T-helper 2 cell (primary cell): ENCODE measurements around the gene MET.

Source experiments
- DNase-seq, 5 experiments: peaks; one replicate each; pipeline versions ENCODE4 v3.0.0 to v3.0.0-alpha.2; 2012 to 2022

MET gene

DNA sequence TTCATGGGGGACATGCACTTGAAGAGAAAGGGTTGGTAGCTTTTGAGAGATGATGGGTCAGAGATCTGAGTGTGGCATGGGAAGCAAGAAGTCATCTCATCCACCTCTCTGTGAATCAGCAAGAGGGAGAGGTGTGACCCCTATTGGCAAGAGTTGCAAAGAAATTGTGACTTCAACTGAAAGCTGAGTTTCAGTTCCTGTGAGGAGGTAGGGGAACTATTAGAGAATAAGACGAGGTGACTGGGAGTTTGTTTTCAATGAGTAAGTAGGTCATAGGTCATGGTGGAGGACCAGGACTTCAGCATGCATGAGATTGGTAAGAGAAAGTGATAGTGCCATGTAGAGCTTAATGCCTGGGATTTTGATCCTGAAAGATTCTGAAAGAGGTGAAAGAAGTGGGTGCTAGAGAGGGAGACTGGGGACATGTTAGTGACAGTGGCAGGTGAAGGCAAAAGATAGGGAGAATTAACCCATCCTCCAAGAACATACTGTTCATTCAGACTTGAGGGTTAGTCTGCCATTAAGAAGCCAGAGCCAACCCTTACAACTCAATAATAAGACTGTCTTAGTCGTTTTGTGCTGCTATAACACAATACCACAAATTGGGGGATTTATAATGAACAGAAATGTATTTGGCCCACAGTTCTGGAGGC lies 114.9 kb downstream of the MET start:
- DNase-seq, result peak in 1 of 5 experiments; percentile 60

DNA sequence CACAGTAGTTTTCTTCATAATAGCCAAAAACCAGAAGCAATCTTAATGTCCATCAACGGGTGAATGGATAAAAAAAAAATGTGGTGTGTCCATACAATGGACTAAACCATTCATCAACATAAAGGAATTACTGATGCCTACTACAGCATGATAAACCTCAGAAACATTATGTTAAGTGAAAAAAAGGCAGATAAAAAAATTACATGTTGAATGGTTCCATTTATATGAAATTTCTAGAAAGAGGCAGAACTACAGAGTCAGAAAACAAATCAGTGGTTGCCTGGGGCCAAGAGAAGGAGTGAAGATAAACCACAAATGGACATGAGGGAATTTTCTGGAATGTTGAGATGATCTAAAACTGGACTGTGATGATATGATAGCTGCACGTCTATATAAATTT lies 115.9 kb downstream of the MET start:
- DNase-seq, result no peak

DNA sequence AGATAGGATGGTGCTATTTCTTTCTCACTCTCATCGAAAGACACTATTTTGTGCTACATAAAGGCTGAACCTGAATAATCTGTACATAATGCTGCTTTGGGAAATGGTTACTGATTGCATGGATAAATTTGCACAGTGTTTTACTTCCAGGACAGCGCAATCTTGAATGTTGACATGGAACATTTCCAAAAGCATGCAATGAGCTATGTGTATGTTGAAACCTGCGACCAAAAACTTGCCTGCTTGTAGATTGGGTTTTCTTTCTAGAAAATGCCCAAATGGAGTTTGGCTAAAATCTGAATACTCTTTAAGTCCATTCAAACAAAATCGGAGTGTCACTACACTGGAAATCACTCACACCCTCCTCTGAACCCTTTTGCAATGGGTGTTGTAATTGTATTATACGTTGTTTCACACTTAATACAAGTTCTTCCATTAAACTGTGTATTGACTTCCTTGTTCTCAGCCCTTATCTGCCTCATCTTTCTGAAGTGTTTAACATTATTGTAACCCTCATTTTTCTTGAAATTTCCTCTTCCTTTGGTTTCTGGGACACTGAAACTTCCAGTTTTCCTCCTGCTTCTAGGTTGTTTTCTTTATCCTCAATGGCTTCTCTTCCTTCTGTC lies 116.7 kb downstream of the MET start:
- DNase-seq, result no peak

DNA sequence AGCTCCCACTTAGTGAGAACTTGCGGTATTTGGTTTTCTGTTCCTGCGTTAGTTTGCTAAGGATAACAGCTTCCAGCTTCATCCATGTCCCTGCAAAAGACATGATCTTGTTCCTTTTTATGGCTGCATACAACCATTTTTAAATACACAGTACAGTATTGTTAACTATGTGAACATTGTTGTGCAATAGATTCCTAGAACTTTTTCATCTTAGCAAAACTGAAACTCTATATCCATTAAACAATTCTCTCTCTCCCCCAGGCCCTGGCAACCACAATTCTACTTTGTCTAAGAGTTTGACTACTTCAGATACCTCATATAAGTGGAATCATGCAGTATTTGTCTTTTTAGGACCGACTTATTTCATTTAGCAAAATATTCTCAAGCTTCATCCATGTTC lies 118.0 kb downstream of the MET start:
- no peak for DNase-seq

DNA sequence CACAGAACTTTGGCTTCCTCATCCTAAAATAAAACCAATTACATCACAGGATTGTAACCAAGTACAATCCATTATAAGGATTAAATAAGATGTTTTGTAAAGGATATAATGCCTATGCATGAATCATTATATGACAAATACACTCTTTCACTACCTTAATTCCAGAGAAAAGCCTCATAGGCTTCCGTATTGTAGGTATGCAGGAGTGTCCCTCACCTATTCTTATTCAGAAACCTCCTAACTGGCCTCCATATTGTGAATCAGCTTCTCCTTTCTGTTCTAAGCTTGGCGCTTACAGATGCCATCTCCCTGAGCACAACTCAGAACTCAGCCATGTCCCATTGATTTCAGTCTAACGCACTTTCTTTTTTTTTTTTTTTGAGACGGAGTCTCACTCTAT lies 120.8 kb downstream of the MET start:
- DNase-seq, result no peak

DNA sequence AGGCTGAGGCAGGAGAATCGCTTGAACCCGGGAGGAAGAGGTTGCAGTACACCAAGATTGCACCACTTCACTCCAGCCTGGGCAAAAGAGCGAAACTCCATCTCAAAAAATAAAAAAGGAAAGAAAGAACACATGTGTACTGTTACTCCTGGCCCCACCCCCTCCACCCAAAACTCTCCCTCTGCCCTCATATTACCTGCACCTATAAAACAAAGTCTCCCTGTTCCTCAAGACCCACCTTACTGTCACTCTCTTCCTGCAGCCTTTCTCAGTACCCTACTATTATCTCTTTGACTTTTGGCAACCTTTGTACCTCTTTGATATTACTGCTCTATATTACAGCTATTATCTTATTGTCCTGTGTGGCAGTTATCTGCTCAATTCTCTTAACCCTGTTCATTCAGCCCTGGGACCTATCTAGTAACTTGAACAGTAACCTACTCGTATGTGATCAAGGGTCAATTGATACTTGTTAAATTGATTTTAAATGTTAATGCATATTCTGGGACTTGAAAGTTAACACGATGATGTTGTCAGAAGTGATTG lies 121.9 kb downstream of the MET start:
- DNase-seq, result no peak

DNA sequence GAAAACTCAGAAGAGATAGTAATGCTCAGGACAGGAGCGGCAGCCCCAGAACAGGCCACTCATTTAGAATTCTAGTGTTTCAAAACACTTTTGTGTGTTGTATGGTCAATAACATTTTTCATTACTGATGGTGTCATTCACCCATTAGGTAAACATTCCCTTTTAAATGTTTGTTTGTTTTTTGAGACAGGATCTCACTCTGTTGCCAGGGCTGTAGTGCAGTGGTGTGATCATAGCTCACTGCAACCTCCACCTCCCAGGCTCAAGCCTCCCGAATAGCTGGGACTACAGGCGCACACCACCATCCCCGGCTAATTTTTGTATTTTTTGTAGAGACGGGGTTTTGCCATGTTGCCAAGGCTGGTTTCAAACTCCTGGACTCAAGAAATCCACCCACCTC lies 124.5 kb downstream of the MET start:
- DNase-seq, result no peak

DNA sequence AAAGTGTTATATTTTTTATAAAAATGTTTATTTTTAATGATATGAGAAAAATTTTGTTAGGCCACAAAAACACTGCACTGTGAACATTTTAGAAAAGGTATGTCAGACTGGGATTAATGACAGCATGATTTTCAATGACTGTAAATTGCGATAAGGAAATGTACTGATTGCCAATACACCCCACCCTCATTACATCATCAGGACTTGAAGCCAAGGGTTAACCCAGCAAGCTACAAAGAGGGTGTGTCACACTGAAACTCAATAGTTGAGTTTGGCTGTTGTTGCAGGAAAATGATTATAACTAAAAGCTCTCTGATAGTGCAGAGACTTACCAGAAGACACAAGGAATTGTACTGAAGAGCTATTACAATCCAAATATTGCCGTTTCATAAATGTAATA lies 125.6 kb downstream of the MET start:
- no peak for DNase-seq

DNA sequence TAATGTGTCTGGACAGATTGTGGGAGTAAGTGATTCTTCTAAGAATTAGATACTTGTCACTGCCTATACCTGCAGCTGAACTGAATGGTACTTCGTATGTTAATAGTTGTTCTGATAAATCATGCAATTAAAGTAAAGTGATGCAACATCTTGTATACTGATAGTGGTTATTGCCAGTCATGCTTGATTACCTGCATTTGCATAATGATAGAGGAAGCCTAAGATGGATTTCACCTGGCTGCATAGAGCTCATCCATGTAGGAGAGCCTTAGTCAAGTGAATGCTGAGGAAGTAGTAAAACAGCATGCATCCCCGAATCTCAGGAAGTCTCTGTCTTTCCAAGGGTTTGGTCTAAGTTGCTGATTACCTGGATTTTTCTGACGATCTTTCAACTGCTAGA lies 126.2 kb downstream of the MET start:
- no peak for DNase-seq

DNA sequence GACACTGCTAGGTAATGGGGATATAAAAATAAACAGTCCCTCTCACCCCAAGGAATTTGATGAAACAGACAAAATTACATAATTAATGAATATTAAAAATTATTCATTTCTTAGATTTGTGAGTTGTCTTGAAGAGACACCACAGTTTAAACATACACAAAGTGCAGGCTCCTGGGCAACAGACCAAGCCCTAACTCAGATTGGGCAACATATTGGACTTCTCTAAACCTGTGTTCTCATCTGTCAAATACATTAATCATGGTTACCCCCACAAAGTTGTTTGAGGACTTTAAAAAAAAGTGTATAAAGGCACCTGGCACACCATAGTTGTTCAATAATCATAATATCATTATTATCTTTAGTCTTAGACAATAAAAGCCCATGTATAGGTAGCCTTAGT lies 127.9 kb downstream of the MET start:
- no peak for DNase-seq

DNA sequence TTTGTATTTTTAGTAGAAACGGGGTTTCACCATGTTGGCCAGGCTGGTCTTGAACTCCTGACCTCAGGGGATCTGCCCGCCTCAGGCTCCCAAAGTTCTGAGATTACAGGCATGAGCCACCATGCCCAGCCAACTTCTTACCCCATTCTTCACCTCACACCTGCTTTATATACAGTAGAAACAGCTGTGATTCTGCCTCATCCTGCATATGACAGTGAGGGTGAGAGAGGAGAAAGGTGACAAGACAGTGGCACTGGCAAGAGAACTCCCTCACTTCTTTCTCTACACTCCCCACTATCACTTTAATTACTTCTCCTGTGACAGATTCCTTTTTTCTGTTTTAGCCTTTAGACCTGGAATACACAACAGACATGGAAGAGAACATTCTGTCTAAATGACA lies 128.6 kb downstream of the MET start:
- DNase-seq, result no peak

DNA sequence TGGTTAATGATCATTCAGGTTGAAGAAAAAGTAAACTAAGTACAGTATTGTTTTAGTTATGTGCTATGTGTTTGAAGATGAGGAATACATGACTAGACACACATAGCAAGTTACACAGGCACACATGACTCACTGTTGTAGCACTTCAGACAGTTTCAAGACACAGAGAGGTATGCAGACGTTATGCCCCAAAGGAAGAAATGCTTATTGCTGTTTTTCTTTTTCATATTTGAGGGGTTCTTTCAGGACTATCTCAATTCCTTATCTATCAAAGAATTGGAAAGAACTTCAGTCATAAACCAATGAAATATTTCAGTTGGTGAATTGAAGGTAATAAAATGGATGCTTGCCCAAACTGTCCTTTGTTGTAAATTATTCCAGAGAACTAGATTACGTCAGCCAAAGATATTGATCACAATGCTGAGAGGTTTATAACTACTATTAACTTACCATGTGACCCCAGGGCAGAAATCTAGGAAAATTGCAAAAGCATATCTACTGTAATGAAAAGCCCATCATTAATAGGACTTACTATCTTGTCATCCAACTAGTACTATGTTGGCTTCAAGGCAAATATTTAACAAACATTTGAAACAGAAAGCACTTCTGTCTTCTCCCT lies 129.2 kb downstream of the MET start:
- peak in 1 of 5 experiments; percentile 3 for DNase-seq

DNA sequence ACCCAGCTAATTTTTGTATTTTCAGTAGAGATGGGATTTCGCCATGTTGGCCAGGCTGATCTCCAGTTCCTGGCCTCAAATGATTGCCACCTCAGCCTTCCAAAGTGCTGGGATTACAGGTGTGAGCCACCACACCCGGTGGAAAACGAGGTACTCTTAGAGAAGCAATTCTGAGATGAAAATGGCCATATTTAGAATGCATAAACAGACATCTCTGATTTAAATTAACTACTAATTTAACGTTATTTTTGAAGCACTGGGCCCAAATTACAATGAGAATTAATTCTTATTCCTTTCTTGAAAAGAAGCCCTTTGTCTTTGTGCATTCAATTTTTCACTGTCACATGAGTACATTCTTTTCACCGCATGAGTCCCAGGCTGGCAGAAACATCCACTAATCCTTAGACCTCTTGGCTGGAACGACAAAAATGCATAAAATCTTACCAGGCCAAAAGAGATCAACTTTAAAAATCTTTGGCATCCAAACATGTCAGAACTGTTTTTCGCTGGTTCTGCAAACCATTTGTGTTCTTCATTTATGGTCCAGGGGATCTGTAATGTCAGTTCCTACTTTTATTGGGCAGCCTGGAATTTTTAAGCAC lies 130.2 kb downstream of the MET start:
- no peak for DNase-seq

DNA sequence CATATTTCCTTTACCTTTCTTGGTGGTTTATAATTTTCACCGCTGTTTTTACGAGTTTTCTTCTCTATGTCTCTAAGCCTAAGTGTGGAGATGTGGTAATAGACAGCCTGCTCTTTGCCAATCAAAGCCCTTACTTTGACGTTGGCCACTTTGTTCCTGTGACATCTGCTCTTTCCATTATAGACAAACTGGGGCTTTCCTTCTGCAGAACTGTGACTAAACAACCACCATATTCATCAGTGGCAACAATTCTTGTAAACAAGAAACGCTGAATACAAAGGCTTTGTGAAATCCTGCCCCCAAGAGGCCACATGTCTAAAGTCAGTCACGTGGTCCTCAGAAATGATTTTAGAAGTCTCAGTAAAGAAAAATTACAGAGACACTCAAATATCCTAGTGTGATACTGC lies 130.8 kb downstream of the MET start:
- DNase-seq, result peak in 1 of 5 experiments; percentile 78

DNA sequence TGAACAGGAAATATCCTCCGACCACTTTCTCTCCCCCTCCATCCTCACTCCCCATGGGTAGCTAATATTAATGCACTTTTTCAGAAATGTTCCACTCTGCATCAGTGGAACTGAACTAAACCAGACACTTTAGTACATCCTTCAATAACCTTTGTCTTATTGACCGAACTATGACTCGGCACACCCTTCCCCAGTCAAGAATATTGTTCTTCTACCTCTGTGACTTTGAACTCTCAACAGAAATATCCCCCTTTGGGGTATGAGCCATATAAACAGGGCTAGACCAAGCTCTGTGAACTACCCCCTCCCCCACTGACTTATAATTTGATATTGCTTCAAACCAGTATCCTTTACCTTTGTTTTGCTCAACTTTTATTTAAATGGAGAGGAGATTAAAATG lies 132.5 kb downstream of the MET start:
- DNase-seq, result no peak

DNA sequence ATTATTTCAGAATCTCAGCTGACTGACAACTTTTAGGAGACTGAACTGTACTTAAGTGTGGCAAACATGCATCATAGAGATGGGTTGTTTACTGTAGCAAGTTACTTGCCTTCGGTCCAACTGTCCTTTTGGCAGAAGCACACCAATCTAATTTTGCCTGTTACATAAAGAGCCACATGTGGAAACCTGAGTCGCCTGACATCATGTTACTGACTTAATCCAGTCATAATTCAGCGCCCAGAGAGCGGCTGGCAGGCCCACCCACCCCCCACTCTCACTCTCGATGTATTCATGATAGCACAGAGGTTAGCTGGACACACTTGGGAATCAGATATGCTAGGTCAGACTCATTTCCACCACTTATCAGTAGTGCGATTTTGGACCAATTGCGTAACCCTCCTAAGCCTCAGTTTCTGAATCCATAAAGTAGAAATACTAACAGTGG lies 133.1 kb downstream of the MET start:
- DNase-seq, result no peak

DNA sequence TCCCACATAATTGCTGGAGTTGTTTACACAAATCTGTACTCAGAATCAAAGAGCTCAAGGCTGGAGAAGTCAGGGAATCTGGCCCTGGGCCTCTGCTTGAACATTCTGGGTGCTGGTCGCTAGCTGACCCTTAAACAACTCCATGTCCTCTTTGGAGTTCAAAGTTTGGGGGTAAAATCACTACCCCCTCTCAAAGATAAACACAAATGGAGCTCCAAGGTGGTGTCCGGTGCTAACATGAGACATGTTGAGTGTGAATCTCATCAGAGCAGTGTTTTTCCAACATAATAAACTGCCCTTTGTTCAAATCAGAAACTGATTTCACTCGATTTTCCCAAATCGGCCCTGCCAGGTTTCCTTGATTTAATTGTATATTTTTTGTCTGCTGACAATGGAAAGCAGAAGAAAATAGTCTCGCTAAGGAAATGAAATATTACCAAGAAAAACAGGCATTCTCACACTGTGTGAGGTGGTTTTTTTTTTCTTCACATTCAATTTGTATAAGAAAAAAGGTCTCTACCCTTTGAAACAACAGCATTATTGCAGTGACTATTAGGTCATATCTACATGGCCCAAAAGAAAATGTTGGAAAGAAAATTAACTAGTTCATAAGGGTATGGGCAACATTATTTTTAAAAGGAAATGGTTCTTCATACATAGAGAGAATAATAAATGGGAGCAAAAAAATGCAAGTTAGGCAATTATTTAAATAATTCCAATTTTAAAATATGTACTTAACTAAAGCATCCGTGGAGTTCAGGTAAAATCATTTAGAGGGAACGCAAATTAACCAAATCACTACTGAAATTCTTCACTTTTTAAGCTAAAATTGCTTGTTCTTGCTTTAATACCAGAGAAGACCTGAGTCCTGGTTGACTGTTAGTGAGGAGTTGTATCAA lies 134.3 kb downstream of the MET start:
- no peak for DNase-seq

DNA sequence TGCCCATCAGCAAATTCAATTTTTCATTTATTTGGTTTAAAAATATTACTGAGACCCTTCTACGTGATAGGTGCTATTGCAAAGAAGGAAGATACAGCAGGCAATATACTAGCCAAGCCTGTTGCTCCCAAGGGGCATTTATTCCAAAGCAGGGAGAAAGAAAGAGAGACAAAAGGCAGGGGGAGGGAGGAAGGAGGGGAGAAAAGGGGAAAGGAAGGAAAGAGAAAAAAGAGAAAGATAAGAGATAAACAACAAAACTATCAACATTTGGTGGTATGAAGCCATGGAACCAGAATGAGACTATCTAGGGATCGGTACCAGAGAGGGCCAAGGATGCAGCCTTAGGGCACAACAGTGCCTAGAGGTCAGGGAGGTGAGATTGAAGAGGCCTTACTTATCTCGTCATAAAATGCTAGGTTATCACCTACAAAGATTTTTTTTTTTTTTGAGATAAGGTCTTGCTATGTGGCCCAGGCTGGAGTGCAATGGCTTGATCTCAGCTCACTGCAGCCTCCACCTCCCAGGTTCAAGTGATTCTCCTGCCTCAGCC lies 135.1 kb downstream of the MET start:
- DNase-seq, result no peak

DNA sequence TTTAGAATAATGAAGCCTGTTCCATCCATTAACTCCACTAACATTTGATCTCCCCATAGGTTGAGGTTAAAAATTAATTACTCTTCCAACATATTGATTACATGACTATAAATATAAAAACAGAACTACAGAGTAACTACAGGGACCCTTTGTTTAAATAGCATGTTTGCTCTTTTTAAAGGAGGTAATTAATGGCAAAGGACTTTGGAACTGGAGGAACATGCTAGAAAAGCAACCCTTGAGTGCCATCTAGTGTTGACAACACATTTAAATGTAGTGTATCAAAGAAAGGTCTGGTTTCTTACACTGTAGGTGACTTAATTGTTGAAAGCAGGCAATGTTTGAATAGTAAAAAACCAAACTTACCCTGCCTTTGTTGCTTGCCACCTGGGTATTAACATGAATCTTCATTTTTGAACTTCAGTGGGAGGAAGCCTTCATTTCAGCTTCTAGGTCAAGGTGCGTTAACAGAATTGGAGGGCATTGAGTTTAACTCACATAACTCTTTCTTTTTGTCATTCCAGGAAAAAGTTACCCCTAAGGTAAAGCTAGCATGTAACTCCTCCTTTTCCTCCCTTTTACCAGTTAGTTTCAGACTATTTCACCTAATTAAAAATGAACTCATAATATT lies 137.8 kb downstream of the MET start:
- DNase-seq, result peak in 2 of 5 experiments; percentile 1 to 54

DNA sequence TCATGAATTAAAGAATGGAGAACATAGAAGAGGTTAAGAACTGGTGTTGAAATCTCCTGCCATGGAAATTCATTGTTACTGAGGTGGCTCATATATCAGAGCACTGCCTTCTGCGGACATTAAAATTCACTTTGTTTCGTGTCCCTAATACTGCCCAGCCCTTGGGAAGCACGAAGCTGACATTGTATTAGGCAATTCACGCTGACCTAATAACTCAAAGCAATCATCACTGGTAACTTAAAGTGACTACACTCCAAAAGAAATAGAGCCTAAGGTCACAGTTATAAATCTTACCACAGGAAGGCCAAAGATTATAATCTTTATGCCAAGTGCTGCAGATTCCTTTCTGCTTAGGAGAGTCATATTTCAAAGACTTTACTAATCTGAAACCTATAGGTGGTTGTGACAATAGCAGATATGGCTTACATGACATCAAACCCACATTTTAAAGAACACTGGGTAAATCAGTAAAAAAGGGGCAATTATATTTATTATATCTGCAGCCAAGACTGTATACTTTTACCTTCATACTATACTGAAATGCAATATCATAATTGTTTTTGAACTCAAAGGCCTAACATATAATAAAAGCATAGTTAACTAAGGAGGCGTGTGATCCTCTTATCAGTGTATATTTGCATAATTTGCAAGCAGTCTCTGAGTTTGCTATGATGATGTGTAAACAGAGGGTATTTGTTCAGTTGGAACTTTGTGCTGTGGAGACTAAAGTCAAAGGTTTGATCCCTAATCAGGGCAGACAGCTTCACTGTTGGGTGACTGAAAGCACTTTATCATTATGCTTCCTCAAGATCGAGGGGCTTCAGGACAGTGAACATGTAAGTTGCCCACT lies 138.5 kb downstream of the MET start:
- DNase-seq, result peak in 1 of 5 experiments; percentile 6

DNA sequence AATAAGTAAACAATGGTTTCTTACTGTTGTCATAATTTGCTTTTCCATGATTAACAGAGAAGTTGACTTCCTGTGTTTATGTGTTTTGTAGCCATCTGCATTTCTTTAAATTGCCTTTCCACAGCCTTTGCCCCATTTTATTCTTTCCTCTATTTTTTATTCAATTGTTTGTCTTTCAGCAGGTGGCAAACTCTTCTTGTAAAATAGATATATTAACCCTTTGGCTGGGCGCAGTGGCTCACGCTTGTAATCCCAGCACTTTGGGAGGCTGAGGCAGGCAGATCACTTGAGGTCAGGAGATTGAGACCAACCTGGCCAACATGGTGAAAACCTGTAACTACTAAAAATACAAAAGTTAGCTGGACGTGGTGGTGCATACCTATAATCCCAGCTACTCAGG lies 139.8 kb downstream of the MET start:
- no peak for DNase-seq
